HFFc6 (cell line): ENCODE data around the gene SLC5A12. TPM values are rescaled to one million over a fixed set of nuclear protein-coding genes. Genes with fewer than 3 reads are reported as not detected.
A peak's percentile ranks its signal among the peaks of the same experiment; 100 is the strongest.
"Not testable (repeated sequence)": the region's sequence is repeated elsewhere in the genome, so short reads cannot be mapped to it uniquely, and the experiment has no call there.

ENCODE experiments used
- DNase-seq: peaks from one replicate; pipeline ENCODE4 v3.0.0-alpha.2; 2018
- H3K27ac Mint-ChIP-seq: 2 replicates; pipeline ENCODE4 v1.8.0; 2020; ENCODE audit warnings: mild to moderate bottlenecking, mixed read lengths
- H3K27me3 Mint-ChIP-seq: 2 replicates; pipeline ENCODE4 v1.8.0; 2021; ENCODE audit warnings: mild to moderate bottlenecking, moderate library complexity, mixed read lengths; ENCODE audit not compliant: insufficient read depth
- H3K36me3 Mint-ChIP-seq: 2 replicates; pipeline ENCODE4 v1.8.0; 2021; ENCODE audit warnings: low read depth, mixed read lengths
- H3K4me1 Mint-ChIP-seq: 2 replicates; pipeline ENCODE4 v1.8.0; 2020; ENCODE audit warnings: low read depth, mixed read lengths
- H3K4me3 Mint-ChIP-seq: 2 replicates; pipeline ENCODE4 v1.8.0; 2020; ENCODE audit warnings: mild to moderate bottlenecking, moderate library complexity, mixed read lengths
- H3K9me3 Mint-ChIP-seq: 2 replicates; pipeline ENCODE4 v1.8.0; 2020; ENCODE audit warnings: mild to moderate bottlenecking, mixed read lengths
- CTCF ChIP-seq: fragments of 200-600 bp; sonication (generic); IDR thresholded peaks from 2 replicates; pipeline ENCODE4 v1.5.0; 2021; ENCODE audit warnings: antibody characterized with exemption, mild to moderate bottlenecking
- total RNA-seq, 6 experiments: library from RNA; stranded (reverse); fragmentation: NEBNext Ultra II Directional; extraction: Animal tissue kit (Norgen Biotek cat#: 25700); gene quantifications; 2 replicates in 1 of 6; 3 replicates in 5 of 6; pipeline ENCODE4 v1.2.3, GENCODE V29; 2021

The SLC5A12 gene
- total RNA-seq, 6 experiments from 2014 or later: not detected

DNA sequence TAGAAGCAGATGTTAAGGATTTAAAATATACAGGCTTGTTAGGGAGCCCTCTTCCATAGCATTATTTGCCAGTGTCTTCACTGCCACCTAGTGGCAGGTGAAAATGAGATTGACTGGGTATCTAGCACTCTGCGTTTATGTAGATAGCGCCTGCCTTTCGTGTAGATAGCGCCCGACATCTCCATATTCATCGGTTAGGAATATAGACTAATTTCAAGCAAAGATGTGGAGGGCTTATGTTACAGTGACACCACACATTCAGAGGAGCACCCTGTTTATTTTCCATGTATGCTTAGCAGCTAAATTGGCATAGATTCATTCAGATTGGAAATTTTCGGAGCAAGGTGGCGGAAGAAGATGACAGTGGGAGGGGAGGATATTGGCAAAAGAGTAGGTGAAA is 72.0 kb downstream of the SLC5A12 start:
- H3K36me3 Mint-ChIP-seq: no peaks in the 10 kb centered on the region
- DNase-seq: peak; percentile 48
- no peak overlapping the region for H3K27ac Mint-ChIP-seq
- no peaks in the 10 kb centered on the region for H3K9me3 Mint-ChIP-seq
- peaks cover 2% of the 10 kb centered on the region; the same call in 1 of the 2 replicates for H3K27me3 Mint-ChIP-seq
- no peak overlapping the region for H3K4me3 Mint-ChIP-seq
- H3K4me1 Mint-ChIP-seq: no peaks in the 10 kb centered on the region
- peak; percentile 88 for TF ChIP-seq CTCF

DNA sequence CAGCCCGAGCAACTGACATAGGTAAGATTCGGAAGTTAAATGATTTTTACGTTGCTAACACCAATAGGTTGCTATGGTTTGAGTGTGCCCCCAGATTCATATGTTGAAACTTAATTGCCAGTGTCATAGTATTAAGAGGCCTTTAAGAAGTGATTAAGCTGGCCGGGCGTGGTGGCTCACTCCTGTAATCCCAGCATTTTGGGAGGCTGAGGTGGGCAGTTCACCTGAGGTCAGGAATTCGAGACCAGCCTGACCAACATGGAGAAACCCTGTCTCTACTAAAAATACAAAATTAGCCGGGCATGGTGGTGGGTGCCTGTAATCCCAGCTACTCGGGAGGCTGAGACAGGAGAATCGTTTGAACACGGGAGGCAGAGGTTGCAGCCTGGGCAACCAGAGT is 78.5 kb downstream of the SLC5A12 start:
- not testable (repeated sequence) for H3K4me1 Mint-ChIP-seq, H3K4me3 Mint-ChIP-seq, H3K9me3 Mint-ChIP-seq, H3K27ac Mint-ChIP-seq, H3K36me3 Mint-ChIP-seq, H3K27me3 Mint-ChIP-seq, DNase-seq

DNA sequence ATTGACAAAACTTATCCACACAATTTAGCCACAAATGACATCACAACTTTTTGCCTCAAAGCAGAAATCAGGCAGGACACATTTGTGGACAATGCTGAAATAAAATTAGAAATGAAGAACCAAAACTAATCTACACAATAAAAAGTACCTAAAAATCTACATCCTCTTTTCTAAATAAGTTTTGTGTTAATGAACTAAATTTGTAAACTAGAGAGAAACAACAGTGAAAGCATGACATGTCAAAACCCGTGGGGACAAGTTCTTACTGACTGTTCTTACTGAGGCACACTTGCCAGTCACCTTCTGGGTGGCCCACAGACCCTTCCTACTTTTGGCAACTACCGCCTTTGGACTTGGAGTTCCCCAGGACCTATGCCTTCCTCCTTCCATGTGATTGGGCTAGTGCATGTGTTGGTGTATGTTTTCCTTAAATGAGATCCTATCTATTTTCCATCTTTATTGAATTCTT is 89.1 kb downstream of the SLC5A12 start:
- peaks cover 4% of the 10 kb centered on the region for H3K27me3 Mint-ChIP-seq

DNA sequence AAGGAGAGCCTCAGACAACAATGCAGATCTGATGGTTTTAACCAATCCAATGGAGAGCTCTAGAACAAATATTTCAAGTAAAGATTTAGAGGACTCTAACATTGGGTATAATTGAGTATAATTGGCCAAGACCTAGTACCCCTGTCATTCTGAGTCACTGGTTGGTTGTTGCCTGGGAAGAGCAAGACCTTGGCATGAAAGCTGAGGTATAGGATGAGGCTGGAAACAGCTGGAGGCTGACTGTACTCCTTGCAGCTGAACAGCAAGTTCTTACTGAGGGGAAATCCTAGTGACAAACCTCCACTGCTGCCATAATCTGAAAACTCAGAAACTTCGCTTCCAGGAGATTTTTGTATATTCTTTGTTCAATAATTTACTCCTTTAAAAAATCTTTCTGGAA is 95.5 kb downstream of the SLC5A12 start:
- no peak overlapping the region for H3K4me3 Mint-ChIP-seq
- no peak for TF ChIP-seq CTCF
- H3K4me1 Mint-ChIP-seq: peaks cover 17% of the 10 kb centered on the region
- peaks cover 7% of the 10 kb centered on the region for H3K27me3 Mint-ChIP-seq
- no peak overlapping the region for H3K27ac Mint-ChIP-seq
- H3K36me3 Mint-ChIP-seq: no peaks in the 10 kb centered on the region
- DNase-seq: no peak
- H3K9me3 Mint-ChIP-seq: no peaks in the 10 kb centered on the region

More for the DNA sequence above, 89.1 kb downstream of the SLC5A12 start:
- H3K36me3 Mint-ChIP-seq: no peaks in the 10 kb centered on the region
- no peak for DNase-seq
- no peak for TF ChIP-seq CTCF
- H3K4me3 Mint-ChIP-seq: no peak overlapping the region
- H3K4me1 Mint-ChIP-seq: no peaks in the 10 kb centered on the region
- no peak overlapping the region for H3K27ac Mint-ChIP-seq
- H3K9me3 Mint-ChIP-seq: no peaks in the 10 kb centered on the region

DNA sequence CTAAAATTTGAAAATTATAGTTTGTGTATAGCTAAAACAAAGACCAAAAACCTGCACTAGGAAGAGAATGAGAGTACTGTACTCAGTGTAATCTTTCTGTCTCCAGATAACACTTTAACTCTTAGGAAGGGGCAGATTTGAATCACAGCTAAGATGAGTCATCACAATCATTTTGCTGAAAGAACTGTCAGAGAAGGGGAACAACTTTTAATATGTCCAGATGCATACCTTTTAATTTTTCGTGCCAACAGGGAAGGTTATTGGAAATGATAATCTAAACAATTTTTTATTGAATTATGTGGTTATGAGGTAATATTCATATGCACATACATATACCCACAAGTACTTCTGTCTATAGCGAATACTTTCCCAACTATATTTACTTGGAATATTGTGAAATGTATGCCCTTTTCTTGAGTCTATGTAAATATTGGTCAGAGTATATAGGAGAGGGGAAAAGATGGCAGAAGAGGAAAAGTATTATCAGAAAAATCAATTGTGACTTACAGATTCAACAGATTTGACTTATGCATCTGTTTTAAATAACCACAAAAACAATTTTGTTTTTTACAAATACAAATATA is 98.7 kb downstream of the SLC5A12 start:
- Mint-ChIP-seq H3K27me3 (peaks cover 7% of the 10 kb centered on the region; the same call in 1 of the 2 replicates), H3K9me3 (no peaks in the 10 kb centered on the region), H3K27ac (no peak overlapping the region), H3K4me1 (peaks cover 26% of the 10 kb centered on the region), H3K4me3 (no peak overlapping the region), H3K36me3 (no peaks in the 10 kb centered on the region)
- DNase-seq: no peak
- no peak for TF ChIP-seq CTCF

- Mint-ChIP-seq H3K27me3 (peaks cover 5% of the 10 kb centered on the region; the same call in 1 of the 2 replicates), H3K4me3 (no peak overlapping the region), H3K27ac (no peak overlapping the region), H3K4me1 (peaks cover 26% of the 10 kb centered on the region), H3K36me3 (no peaks in the 10 kb centered on the region), H3K9me3 (no peaks in the 10 kb centered on the region)
- TF ChIP-seq CTCF: no peak
- DNase-seq: no peak
Observed at GRCh38 chr11:26622181-26622580, 99.7 kb downstream of the SLC5A12 start.
